ENCODE data around the gene WIZ. TPM values are rescaled to one million over a fixed set of nuclear protein-coding genes. Genes with fewer than 3 reads are reported as not detected.
A peak's percentile ranks its signal among the peaks of the same experiment; 100 is the strongest.

The WIZ gene
- total and polyA plus RNA-seq, 10 of the 15 experiments (the other 5 are each of a cell fraction or from before 2014, with no cell fraction given): 0.10 to 26.7 (median 2.7) TPM

DNA sequence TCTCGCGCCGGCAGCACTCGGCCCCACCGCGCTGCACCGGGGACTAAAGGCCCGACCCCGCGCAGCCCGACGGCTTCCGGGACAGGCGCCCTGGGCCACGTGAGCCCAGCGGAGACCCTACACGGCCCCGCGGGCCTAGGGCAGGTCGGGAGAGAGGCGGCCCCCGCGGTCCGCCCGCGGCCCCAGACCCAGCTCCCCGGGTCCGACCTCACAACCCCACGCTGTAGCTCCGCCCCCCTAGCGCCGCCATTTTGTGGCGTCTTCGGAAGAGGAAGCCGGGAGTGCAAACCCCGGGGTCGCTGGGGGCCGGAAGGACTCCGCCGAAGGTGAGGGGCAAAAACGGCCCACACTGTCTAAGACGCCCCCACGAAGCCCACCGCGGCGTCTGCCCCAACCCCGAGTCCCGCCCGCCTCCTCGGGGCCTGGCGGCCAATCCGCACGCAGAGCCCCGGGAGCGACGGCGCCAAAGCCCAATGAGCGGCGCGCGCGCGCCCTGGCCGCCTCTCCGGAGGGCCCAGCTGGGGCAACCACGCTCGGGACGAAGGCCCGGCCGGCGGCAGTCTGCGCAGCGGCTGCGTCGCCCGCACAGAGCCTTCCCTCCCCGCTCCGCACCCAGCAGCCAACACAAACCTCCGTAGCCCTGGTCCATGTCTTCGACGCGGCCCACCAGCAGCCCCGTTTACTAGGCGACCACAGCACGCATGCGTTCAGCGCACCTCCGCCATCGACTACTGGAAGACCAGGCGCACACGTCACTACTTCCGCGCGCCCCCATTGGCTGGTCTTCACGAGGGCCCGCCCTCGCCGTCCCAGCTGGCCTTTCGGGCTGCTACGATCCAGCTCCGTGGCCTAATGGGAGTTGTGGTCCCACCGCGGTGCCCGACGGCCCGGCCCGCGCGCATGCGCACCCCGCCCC, 70.4 kb downstream of the WIZ start, which contains the start of gene AKAP8 (continued):
- TF ChIP-seq, protein P1, sequence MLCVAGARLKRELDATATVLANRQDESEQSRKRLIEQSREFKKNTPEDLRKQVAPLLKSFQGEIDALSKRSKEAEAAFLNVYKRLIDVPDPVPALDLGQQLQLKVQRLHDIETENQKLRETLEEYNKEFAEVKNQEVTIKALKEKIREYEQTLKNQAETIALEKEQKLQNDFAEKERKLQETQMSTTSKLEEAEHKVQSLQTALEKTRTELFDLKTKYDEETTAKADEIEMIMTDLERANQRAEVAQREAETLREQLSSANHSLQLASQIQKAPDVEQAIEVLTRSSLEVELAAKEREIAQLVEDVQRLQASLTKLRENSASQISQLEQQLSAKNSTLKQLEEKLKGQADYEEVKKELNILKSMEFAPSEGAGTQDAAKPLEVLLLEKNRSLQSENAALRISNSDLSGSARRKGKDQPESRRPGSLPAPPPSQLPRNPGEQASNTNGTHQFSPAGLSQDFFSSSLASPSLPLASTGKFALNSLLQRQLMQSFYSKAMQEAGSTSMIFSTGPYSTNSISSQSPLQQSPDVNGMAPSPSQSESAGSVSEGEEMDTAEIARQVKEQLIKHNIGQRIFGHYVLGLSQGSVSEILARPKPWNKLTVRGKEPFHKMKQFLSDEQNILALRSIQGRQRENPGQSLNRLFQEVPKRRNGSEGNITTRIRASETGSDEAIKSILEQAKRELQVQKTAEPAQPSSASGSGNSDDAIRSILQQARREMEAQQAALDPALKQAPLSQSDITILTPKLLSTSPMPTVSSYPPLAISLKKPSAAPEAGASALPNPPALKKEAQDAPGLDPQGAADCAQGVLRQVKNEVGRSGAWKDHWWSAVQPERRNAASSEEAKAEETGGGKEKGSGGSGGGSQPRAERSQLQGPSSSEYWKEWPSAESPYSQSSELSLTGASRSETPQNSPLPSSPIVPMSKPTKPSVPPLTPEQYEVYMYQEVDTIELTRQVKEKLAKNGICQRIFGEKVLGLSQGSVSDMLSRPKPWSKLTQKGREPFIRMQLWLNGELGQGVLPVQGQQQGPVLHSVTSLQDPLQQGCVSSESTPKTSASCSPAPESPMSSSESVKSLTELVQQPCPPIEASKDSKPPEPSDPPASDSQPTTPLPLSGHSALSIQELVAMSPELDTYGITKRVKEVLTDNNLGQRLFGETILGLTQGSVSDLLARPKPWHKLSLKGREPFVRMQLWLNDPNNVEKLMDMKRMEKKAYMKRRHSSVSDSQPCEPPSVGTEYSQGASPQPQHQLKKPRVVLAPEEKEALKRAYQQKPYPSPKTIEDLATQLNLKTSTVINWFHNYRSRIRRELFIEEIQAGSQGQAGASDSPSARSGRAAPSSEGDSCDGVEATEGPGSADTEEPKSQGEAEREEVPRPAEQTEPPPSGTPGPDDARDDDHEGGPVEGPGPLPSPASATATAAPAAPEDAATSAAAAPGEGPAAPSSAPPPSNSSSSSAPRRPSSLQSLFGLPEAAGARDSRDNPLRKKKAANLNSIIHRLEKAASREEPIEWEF (IDR thresholded peaks at IDR 0.05; ENCODE audit: insufficient replicate concordance, low read depth, low read length): no peak
- TF ChIP-seq SMAD5 (IDR thresholded peaks at IDR 0.05; ENCODE audit: low read depth) (0 out of 2 replicates have a peak, but pooled peaks have one; percentile 26), SIN3A (IDR thresholded peaks at IDR 0.05; ENCODE audit: low read depth, low read length) (peak; percentile 45; the same call in 1 of the 2 replicates), CBFB (IDR thresholded peaks at IDR 0.05; ENCODE audit: low read depth) (peak; percentile 64), MTA3 (IDR thresholded peaks at IDR 0.05; ENCODE audit: borderline replicate concordance, low read length) (peak; percentile 77; the same call in 1 of the 2 replicates), FOXM1 (IDR thresholded peaks at IDR 0.05; ENCODE audit: low read depth, low read length) (no peak), SMAD1 (IDR thresholded peaks at IDR 0.05; ENCODE audit: low read depth, partially characterized antibody) (no peak), NFYB (IDR thresholded peaks at IDR 0.05; ENCODE audit: insufficient read depth, low read depth, low read length) (peak; percentile 99), ATF7 (IDR thresholded peaks at IDR 0.05; ENCODE audit: low read depth) (peak; percentile 17; the same call in 1 of the 2 replicates)
- TF ChIP-seq, protein P2, sequence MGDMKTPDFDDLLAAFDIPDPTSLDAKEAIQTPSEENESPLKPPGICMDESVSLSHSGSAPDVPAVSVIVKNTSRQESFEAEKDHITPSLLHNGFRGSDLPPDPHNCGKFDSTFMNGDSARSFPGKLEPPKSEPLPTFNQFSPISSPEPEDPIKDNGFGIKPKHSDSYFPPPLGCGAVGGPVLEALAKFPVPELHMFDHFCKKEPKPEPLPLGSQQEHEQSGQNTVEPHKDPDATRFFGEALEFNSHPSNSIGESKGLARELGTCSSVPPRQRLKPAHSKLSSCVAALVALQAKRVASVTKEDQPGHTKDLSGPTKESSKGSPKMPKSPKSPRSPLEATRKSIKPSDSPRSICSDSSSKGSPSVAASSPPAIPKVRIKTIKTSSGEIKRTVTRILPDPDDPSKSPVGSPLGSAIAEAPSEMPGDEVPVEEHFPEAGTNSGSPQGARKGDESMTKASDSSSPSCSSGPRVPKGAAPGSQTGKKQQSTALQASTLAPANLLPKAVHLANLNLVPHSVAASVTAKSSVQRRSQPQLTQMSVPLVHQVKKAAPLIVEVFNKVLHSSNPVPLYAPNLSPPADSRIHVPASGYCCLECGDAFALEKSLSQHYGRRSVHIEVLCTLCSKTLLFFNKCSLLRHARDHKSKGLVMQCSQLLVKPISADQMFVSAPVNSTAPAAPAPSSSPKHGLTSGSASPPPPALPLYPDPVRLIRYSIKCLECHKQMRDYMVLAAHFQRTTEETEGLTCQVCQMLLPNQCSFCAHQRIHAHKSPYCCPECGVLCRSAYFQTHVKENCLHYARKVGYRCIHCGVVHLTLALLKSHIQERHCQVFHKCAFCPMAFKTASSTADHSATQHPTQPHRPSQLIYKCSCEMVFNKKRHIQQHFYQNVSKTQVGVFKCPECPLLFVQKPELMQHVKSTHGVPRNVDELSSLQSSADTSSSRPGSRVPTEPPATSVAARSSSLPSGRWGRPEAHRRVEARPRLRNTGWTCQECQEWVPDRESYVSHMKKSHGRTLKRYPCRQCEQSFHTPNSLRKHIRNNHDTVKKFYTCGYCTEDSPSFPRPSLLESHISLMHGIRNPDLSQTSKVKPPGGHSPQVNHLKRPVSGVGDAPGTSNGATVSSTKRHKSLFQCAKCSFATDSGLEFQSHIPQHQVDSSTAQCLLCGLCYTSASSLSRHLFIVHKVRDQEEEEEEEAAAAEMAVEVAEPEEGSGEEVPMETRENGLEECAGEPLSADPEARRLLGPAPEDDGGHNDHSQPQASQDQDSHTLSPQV (IDR thresholded peaks at IDR 0.05): no peak
- TF ChIP-seq, protein P3, sequence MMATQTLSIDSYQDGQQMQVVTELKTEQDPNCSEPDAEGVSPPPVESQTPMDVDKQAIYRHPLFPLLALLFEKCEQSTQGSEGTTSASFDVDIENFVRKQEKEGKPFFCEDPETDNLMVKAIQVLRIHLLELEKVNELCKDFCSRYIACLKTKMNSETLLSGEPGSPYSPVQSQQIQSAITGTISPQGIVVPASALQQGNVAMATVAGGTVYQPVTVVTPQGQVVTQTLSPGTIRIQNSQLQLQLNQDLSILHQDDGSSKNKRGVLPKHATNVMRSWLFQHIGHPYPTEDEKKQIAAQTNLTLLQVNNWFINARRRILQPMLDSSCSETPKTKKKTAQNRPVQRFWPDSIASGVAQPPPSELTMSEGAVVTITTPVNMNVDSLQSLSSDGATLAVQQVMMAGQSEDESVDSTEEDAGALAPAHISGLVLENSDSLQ (IDR thresholded peaks at IDR 0.05): peak; percentile 98
- TF ChIP-seq, protein P4, sequence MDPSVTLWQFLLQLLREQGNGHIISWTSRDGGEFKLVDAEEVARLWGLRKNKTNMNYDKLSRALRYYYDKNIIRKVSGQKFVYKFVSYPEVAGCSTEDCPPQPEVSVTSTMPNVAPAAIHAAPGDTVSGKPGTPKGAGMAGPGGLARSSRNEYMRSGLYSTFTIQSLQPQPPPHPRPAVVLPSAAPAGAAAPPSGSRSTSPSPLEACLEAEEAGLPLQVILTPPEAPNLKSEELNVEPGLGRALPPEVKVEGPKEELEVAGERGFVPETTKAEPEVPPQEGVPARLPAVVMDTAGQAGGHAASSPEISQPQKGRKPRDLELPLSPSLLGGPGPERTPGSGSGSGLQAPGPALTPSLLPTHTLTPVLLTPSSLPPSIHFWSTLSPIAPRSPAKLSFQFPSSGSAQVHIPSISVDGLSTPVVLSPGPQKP (IDR thresholded peaks at IDR 0.05; ENCODE audit: low read depth, low read length): no peak
- TF ChIP-seq, protein P5, sequence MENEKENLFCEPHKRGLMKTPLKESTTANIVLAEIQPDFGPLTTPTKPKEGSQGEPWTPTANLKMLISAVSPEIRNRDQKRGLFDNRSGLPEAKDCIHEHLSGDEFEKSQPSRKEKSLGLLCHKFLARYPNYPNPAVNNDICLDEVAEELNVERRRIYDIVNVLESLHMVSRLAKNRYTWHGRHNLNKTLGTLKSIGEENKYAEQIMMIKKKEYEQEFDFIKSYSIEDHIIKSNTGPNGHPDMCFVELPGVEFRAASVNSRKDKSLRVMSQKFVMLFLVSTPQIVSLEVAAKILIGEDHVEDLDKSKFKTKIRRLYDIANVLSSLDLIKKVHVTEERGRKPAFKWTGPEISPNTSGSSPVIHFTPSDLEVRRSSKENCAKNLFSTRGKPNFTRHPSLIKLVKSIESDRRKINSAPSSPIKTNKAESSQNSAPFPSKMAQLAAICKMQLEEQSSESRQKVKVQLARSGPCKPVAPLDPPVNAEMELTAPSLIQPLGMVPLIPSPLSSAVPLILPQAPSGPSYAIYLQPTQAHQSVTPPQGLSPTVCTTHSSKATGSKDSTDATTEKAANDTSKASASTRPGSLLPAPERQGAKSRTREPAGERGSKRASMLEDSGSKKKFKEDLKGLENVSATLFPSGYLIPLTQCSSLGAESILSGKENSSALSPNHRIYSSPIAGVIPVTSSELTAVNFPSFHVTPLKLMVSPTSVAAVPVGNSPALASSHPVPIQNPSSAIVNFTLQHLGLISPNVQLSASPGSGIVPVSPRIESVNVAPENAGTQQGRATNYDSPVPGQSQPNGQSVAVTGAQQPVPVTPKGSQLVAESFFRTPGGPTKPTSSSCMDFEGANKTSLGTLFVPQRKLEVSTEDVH (IDR thresholded peaks at IDR 0.05; ENCODE audit: low read depth, partially characterized antibody): no peak
